HG02610 (cell line): Measurements from ENCODE around the gene RAD23A.

Experiments
- ATAC-seq: cut with Tn5 transposase; IDR thresholded peaks from one replicate; pipeline ENCODE4 v1.9.1; 2021; ENCODE audit warnings: mild to moderate bottlenecking, moderate library complexity; ENCODE audit not compliant: unreplicated experiment

Gene RAD23A

DNA sequence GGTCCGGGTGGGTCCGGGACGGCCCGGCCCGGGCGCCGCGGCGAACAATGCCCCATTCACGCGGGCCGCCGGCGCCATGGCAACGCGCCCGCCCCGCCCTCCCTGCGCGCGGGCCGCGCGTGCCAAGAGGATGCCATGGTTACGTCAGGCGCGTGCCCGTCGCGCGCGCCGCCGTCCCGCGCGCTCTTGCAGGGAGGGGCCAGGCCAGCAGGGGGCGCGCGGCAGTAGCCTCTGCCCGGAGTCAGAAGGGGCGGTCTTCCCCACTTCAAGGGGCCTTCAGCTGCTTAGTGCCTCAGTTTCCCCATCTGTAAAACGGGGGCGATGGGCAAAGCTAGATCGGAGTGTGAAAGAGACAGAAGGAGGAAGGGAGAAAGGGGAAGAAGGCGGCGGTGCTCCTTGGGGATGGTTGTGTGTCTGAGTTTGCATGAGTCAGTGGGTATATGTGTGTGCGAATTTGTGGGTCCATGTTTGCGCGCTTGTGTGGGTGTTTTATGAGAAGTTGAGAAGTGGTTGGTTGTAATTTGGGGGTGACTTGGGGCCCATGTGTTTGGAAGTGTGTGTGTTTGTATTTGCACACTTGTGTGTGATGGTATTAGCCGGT lies 38.0 kb downstream of the RAD23A start:
- ATAC-seq: no peak

DNA sequence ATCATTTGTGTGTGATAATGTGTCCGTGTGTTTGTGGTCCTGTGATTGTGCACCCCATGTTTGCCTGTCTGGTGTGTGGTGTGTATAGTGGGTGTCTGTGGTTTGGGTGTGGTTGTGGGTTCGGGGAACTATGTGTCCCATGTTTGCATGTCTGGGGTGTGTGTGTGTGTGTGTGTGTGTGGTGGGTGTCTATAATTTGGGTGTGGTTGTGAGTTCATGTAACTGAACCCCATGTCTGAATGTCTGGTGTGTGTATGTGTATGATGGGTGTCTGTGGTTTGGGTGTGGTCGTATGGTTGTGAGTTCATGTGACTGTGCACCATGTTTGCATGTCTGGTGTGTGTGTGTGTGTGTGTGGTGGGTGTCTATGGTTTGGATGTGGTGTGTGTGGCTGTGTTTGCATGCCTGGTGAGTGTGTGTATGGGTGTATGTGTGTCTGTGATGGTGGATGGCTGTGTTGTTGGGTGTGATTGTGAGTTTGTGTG lies 38.5 kb downstream of the RAD23A start:
- no peak for ATAC-seq

DNA sequence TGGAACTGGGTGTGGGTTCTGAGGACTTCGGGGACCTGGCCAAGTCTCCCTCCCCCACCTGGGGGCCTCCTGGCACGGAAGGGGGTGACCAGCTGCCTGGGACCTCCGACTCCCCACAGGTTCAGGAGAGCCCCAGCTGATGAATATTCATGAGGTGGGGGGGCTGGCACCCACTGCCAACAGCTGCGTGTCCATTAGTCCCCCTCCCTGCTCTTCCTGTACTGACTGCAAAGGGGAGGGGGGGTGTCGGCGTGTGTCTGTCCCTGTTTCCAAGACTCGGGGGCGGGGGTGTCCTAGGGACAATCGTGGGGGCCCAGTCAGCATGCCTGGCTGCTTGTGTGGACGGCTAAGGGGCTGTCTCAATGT lies 39.0 kb downstream of the RAD23A start:
- ATAC-seq: no peak

DNA sequence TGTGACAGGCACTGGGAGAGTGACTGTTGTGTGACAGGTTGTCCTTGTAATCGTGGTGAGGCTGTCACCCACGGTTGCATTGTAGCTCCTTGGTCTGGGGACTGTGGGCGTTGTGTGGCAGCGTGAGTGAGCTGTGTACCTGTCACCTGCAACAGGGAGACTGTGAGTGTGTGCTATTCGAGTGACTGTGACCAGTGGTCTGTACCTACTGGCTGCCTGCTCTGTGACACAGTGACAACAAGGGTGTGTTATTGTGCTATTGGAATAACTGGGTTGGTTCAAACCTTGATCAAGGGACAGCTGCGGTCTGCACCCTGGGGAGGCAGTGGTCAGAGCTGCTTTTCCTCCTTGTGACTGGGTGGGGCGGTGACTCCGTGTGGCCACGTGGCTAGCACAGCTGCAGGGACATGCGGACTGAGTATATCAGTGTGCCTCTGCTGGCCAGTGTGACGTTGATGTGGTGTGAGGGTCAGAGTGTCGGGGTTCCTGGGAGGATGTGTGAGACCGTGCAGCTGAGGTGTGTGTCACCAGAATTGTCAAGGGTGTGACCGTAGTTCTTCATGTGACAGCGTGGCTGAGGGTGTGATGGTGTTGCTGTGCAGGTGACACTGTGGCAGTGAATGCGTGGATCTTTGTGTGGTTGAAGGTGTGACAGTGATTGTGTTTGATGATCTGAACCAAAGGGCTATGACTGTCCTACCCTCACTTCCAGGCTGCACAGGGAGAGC lies 39.6 kb downstream of the RAD23A start:
- ATAC-seq: no peak

DNA sequence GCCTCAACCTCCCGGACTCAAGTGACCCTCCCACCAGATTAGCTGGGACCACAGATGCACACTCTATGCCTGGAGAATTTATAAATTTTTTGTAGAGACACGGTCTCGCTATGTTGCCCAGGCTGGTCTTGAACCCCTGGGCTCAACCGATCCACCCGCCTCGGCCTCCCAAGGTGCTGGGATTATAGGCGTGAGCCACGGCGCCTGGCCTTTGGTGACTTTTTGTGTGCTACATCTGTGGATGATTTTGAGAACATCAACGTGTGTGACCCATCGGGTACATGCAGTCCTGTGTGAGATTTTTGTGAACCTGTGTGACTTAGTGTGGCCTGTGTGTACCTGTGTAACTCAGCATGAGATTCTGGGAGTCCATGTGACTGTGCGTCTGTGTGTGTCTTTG lies 41.1 kb downstream of the RAD23A start:
- no peak for ATAC-seq

DNA sequence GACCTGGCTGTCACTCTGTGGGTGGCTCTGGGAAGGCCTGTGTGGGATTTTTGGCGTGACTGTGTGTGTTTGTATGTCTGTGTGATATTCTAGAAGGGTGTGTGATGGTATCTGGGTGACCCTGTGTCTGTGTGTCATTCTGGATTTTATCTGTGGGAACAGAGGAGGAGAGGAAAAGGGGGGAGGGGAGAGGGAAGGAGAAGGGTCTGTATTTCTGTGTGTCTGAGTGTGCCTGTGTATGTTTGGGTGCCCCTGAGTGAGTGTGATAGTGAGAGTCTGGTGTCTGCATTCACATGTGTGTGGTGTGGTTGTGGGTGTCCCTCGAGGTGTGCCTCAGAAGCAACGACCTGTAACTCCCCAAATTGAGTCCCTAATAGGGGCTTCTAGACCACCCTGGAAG lies 41.5 kb downstream of the RAD23A start:
- no peak for ATAC-seq

DNA sequence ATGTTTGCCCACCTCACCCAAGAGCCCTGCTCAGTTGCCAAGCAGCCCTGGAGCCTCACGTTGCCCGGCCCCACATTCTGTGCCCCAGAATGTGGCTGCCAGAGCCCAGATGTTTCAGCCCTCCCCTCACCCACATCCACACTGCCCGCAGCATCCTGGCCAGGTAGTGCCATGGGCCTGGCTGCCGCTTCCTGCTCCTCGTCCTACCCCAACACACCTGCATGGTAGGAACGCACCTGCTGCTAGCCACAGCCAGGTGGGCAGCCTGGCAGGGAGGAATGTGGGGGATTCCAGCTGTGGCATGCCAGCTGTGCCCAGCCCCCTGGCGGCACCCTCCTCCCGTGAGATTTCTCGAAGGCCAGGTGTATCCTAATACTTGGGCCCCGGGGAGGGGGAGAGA lies 42.1 kb downstream of the RAD23A start:
- ATAC-seq: no peak

DNA sequence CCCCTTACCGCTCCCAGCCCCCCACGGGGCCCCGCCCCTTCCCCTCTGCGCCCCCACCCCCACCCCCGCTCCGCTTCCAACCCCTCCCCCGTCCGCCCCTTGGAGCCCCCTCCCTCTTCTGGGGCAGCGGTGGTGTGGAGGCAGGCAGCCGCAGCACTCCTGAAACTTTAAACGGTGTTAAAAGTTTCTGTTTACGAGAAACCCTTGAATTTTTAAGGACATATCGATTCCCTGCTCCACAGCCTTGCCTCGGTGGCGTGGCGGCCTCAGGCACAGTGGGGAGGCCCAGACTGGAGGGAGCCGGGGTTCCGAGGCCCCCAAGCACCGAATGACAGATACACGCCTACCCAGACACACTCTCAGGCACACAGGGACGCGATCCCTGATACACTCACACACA lies 44.8 kb downstream of the RAD23A start:
- no peak for ATAC-seq

DNA sequence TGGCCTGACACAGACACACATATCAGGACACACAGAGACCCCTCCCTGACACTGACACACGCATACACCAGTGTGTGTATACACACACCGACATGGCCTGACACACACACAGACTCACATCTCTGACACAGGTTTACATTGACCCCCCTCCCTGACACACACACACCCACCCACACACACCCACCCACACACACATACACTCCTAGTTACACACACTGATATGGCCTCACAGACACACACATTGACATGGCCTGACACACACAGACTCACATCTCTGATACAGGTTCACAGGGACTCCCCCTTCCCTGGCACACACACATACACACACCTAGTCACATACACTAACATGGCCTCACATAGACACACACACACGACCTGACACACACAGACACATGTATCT lies 45.2 kb downstream of the RAD23A start:
- ATAC-seq: no peak

DNA sequence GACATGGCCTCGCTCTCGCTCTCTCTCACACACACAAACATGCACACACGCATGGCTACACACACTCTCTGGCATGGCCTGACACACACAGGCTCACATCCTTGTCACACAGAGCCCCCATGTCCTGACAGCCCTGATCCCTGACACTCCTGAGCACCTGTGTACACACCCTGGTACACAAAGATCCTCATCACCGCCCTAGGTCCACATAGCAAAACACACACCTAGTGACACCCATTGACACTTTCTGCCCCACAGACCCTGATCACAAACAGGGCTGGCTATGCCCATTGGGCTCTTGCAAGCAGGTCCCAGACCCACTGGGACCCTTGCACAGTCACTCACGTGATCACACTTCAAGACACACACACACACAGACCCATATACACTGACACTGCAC lies 45.6 kb downstream of the RAD23A start:
- ATAC-seq: no peak

DNA sequence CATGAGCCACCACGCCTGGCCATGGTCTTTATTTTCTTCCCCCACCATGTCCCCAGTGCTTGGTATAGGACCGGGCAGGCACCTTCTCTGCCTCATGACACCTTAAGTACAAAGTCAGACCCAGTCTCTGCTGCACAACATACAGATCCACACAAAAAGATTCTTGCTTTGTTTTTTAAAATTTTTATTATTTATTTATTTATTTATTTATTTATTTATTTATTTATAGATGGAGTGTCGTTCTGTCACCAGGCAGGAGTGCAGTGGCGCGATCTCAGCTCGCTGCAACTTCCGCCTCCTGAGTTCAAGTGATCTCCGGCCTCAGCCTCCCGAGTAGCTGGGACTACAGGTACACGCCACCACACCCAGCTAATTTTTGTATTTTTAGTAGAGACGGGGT lies 47.1 kb downstream of the RAD23A start:
- ATAC-seq: no peak

DNA sequence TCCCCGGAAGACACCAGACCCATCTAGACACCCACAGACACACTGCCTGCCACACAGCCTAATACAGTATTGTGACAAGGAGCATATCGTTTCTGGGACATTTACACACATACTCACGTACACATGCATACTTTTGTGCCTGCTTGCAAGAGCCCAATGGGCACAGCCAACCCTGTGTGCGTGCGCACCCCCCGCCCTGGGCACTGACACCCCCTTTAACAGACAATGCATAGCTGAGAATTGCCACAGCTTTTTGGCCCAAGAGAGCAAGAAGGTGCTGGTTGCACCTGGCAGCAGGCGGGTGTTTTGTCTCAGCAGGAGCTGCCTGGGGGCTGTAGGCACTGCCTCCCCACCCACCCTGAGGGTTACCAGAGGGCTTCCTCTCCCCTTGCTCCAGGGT lies 47.9 kb downstream of the RAD23A start:
- ATAC-seq: no peak

DNA sequence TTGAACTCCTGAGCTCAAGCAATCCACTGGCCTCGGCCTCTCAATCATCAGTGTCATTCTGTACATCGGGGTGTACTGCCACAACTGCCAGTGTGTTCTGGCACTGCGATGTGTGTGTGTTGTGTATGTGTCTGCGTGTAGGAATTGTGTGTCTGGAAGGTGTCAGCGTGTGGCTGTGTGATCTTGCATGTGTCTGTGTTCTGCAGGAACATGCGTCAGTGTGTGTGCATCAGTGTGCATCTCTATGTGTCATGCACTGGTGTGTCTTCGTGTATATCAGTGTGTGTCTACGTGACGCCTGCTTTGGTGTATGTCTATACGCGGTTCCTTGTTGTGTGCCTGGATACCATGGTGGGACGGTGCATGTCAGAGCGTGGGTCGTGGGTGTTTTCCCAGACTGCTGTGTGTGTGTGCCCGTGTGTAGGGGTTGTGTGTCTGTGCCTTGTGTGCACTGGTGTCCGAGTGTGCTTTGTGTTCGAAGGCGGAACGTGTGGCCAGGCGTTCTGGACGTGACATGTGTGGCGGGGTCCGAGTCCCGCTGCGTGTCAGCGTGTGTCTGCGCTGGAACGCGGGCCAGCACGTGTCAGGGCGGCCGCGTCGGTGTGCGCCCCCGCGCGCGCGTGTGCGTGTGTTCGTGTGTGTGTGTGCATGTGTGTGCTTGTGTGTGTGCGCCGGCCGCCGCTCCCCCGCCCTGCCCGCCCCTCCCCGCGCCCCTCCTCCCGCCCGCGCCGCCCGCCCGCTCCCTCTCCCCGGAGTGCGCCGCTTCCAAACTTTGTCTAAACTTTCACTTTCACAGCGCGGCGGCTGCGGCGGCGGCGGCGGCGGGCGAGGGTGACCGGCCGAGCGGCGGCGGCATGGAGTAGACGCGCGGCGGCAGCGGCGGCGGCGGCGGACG lies 49.3 kb downstream of the RAD23A start, which contains the start of gene NFIX:
TSS of gene NFIX (plus strand) at position 775 of the 895 bp plus-strand sequence. CDS start 363 bp downstream, outside the sequence.
- no peak for ATAC-seq

DNA sequence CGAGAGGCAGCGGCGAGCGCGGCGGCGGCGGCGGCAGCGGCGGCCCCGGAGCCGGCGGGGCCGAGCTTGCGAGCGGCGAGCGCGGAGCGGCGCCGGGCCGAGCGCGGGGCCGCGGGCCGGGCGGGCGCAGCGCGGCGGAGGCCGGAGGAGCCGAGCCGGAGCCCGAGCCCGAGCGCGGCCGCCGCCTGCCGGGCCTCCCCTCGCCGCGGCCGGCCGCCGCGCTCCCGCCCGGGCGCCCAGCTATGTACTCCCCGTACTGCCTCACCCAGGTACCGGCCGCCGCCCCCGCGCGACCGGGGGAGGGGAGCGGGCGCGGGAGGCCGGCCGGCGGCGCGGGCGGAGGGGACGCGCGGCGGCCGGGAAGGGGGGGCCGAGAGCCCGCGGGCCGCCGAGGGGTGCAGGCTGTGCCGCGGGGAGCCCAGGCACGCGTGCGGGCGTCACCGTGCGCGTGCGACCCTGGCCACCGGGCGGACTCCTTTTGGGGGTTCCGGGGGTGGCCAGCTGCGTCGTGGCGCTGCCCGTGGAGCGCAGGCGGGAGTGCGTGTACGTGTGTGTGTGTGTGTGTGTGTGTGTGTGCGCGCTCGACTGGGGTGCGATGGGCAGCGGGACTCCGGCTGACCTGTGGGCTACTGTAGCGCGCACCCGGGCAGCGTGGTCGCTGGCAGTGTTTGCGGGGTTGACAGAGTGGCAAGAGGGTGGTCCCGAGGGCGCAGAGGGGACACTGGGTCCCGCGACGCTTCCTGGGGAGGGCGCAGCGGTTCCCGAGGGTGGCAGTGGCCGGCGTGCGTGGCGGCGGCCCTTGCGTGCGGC lies 50.1 kb downstream of the RAD23A start:
- no peak for ATAC-seq

DNA sequence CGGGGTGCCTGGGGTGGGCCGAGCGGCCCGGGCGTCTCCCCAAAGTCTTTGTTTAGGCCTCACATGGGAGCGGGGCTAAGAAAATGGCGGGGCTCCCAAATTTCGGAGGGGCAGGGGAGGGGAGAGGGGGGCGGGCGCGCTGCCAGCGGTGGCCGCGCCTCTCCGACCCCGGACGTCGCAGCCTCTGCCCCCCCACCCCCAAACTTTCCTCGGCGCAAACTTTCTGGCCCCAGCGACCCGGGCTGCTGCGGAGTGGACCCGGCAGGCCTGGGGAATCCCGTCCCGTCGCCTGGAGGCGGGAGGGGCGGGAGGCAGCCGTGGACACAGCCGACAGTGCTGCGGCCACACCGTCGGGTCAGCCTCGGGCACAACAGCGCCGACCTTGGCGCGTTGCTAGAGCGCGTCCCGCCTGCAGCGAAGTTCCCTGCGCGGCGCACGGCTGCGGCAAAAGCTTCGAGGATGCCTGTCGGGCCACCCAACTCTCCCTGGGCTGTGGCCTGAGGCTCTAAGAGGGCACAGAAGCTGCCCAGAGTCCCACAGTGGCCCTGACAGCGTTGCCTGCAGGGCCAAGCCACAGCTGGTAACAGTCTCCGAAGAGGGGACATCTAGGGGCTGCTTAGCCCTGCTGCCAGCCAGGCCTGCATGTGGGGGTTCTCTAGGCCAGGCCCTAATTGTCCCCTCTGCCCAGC lies 50.9 kb downstream of the RAD23A start:
- no peak for ATAC-seq

DNA sequence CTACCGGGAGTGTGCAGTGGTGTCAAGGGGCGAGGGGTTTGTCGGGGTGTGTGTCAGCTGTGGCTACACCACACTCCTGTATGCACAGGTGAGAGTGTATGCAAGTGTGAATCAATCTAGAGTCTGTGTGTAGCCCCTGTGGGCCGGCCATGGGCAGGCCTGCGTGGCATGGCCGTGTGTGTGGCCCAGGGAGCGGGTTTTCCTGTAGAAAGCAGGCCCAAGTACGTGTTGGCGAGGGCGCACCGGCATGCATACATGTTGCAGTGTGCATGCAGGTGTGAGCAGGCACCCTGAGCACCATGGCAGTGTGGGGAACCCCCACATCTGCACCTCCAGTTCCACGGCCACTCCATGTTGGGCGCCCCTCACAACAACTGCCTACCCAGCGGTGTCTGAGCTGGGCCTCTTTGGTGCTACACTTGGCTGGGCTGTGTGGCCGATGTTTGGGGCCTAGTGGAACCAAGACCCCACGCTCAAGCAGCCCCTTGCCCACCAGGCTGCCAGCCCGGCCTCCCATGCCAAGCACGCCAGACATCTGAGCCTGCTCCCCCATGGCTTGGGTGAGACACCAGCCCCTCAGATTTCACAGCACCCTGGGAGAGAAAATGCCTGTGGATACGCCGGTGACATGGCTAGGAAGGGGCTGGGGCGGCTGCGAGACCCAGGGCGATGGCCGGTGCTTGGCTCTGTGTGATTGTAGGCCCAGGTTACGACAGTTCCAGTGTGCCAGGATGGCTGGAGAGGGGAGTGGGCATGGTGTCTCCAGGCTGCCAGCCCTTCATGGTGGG lies 51.7 kb downstream of the RAD23A start:
- ATAC-seq: no peak

DNA sequence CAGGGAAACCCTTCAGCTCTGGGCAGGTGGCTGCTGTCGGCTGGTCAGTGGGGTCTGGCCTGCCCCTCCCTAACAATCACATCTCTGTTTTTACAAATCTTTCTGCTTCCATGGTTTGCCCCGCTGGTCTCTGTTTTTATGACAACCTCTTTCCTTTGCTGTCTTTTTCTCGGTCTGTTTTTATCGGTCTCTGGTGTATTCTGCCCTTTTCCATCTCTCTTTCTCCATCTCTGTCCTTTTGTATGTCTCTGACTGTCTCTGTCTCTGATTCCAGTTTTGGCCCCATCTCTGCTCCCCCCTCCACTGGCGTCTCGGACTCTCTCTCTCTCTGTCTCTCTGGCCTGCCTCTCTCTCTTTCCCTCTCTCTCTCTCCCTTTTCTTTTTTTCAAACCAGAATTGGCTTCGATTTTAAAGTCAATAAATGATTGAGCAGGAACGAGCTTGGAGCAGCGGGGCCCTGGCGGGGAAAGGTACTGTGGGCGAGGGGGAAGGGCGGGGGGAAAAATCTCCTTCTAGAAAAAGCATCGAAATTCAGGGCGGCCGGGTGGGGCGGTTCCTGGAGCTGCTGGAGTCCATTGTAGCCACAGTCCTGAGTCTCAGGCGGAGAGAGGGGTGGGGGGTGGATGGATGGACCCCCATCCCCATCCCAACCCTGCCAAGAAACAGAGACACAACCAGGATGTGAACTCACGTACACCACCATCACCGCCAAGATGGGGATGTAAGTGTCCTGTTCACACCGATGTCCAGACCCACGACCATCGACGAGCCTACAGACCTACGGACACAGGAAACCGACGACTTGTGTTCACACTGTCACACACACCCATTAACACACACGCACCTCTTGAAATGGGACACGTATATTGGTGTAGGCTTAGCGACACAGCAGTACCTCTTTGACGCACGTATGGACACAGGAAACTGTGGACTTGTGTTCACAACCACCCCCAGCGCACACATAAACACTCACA lies 52.6 kb downstream of the RAD23A start:
- no peak for ATAC-seq

DNA sequence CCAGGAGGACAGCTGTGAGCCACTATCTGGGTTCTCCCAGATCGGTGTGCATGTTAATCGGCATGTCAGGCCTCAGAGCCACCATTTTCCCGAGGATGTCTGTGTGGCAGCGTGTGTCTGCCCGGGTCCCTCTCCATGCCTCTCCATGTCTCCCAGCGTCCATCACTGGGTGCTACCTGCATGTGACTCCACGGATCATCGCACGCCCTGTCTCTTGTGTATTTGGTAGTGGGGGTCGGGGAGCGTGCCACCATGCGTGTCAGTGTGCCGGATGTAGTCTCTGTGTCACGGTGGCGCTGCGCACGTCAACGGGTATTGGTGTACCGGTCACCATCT lies 55.5 kb downstream of the RAD23A start:
- no peak for ATAC-seq
